ENCODE data around the gene LRRC75A. TPM values are rescaled to one million over a fixed set of nuclear protein-coding genes. Genes with fewer than 3 reads are reported as not detected.

Gene LRRC75A
- total RNA-seq, 1 donor from 2014 or later, result 2.3 TPM

- Mint-ChIP-seq H3K4me3 (ENCODE audit: unreplicated experiment) (no peak overlapping the region), H3K9me3 (ENCODE audit: low read depth) (no peaks in the 10 kb centered on the region), H3K27ac (ENCODE audit: unreplicated experiment) (peak overlapping the region; percentile 91), H3K4me1 (ENCODE audit: low read depth) (peaks cover 31% of the 10 kb centered on the region), H3K27me3 (ENCODE audit: low read depth) (no peaks in the 10 kb centered on the region), H3K36me3 (ENCODE audit: low read depth) (no peaks in the 10 kb centered on the region)
- no peak for TF ChIP-seq CTCF (IDR thresholded peaks at IDR 0.05)
- DNase-seq (ENCODE audit: low spot score), result no peak
These were observed 23.9 kb upstream of the LRRC75A start for GRCh38 chr17:16515933-16516332.

- no peak for DNase-seq (ENCODE audit: low spot score)
- Mint-ChIP-seq H3K4me1 (ENCODE audit: low read depth) (peaks cover 30% of the 10 kb centered on the region), H3K4me3 (ENCODE audit: unreplicated experiment) (no peak overlapping the region), H3K36me3 (ENCODE audit: low read depth) (no peaks in the 10 kb centered on the region), H3K27me3 (ENCODE audit: low read depth) (no peaks in the 10 kb centered on the region), H3K27ac (ENCODE audit: unreplicated experiment) (no peak overlapping the region), H3K9me3 (ENCODE audit: low read depth) (no peaks in the 10 kb centered on the region)
- no peak for TF ChIP-seq CTCF (IDR thresholded peaks at IDR 0.05)
These were observed 21.9 kb upstream of the LRRC75A start for GRCh38 chr17:16513873-16514272.

- H3K27me3 Mint-ChIP-seq (ENCODE audit: low read depth), result no peaks in the 10 kb centered on the region
These were observed 20.0 kb upstream of the LRRC75A start for GRCh38 chr17:16512011-16512410.

GRCh38 chr17:16511593-16511992 is 19.6 kb upstream of the LRRC75A start:
- Mint-ChIP-seq H3K36me3 (ENCODE audit: low read depth) (no peaks in the 10 kb centered on the region), H3K27me3 (ENCODE audit: low read depth) (no peaks in the 10 kb centered on the region), H3K27ac (ENCODE audit: unreplicated experiment) (no peak overlapping the region), H3K9me3 (ENCODE audit: low read depth) (no peaks in the 10 kb centered on the region), H3K4me3 (ENCODE audit: unreplicated experiment) (no peak overlapping the region), H3K4me1 (ENCODE audit: low read depth) (peaks cover 17% of the 10 kb centered on the region)
- no peak for TF ChIP-seq CTCF (IDR thresholded peaks at IDR 0.05)
- DNase-seq (ENCODE audit: low spot score), result no peak

More at GRCh38 chr17:16512011-16512410, 20.0 kb upstream of the LRRC75A start:
- H3K4me3 Mint-ChIP-seq (ENCODE audit: unreplicated experiment), result no peak overlapping the region
- no peak for DNase-seq (ENCODE audit: low spot score)
- no peaks in the 10 kb centered on the region for H3K36me3 Mint-ChIP-seq (ENCODE audit: low read depth)
- H3K4me1 Mint-ChIP-seq (ENCODE audit: low read depth), result peaks cover 21% of the 10 kb centered on the region
- no peaks in the 10 kb centered on the region for H3K9me3 Mint-ChIP-seq (ENCODE audit: low read depth)
- H3K27ac Mint-ChIP-seq (ENCODE audit: unreplicated experiment), result no peak overlapping the region
- no peak for TF ChIP-seq CTCF (IDR thresholded peaks at IDR 0.05)

GRCh38 chr17:16507918-16508533 is 16.0 kb upstream of the LRRC75A start:
- Mint-ChIP-seq H3K27ac (ENCODE audit: unreplicated experiment) (no peak overlapping the region), H3K36me3 (ENCODE audit: low read depth) (no peaks in the 10 kb centered on the region)
- no peak for TF ChIP-seq CTCF (IDR thresholded peaks at IDR 0.05)

More at GRCh38 chr17:16507918-16508533, 16.0 kb upstream of the LRRC75A start:
- Mint-ChIP-seq H3K9me3 (ENCODE audit: low read depth) (no peaks in the 10 kb centered on the region), H3K4me3 (ENCODE audit: unreplicated experiment) (no peak overlapping the region), H3K27me3 (ENCODE audit: low read depth) (no peaks in the 10 kb centered on the region), H3K4me1 (ENCODE audit: low read depth) (peaks cover 8% of the 10 kb centered on the region)
- DNase-seq (ENCODE audit: low spot score), result no peak

All from chondrocyte (in vitro differentiated cells).